CD14-positive monocyte (primary cell): ENCODE measurements around the gene NEK10. TPM values are rescaled to one million over a fixed set of nuclear protein-coding genes. Genes with fewer than 3 reads are reported as not detected.
A peak's percentile ranks its signal among the peaks of the same experiment; 100 is the strongest.

Experiments used
- DNase-seq, 3 donors: peaks; one replicate each; pipeline ENCODE4 v3.0.0-alpha.2; 2011 to 2022
- H2AFZ ChIP-seq: 2 replicates; pipeline ENCODE4 v1.6.0; 2012; ENCODE audit warnings: mild to moderate bottlenecking, low read depth, low read length, inconsistent platforms; ENCODE audit not compliant: insufficient read depth, poor library complexity, severe bottlenecking
- H3K27ac ChIP-seq, 2 donors: 1 replicate in 1 of 2; 2 replicates in 1 of 2; pipeline ENCODE4 v1.5.1; 2012 to 2013; ENCODE audit warnings: low read length in 2 of 2, control low read depth in 1 of 2, inconsistent platforms in 1 of 2, low read depth in 1 of 2, mild to moderate bottlenecking in 1 of 2
- H3K27me3 ChIP-seq, 2 donors: one replicate each; pipeline versions ENCODE4 v1.6.0 to v1.6.1; 2011 to 2013; ENCODE audit warnings: low read length in 2 of 2; ENCODE audit not compliant: control insufficient read depth in 2 of 2, insufficient read depth in 2 of 2
- H3K36me3 ChIP-seq, 2 donors: replicated peaks in 1 of 2; 1 replicate in 1 of 2; 2 replicates in 1 of 2; pipeline versions ENCODE4 v1.5.1 to v1.6.1; 2012 to 2013; ENCODE audit warnings: low read length in 2 of 2, control low read depth in 1 of 2, inconsistent platforms in 1 of 2, mild to moderate bottlenecking in 1 of 2; ENCODE audit not compliant: insufficient read depth in 2 of 2, control insufficient read depth in 1 of 2
- H3K4me1 ChIP-seq, 2 donors: 1 replicate in 1 of 2; 2 replicates in 1 of 2; pipeline versions ENCODE4 v1.5.1 to v1.6.1; 2012 to 2013; ENCODE audit warnings: low read length in 2 of 2, control low read depth in 1 of 2, inconsistent platforms in 1 of 2, mild to moderate bottlenecking in 1 of 2, moderate library complexity in 1 of 2; ENCODE audit not compliant: insufficient read depth in 2 of 2, control insufficient read depth in 1 of 2
- H3K4me2 ChIP-seq: replicated peaks from 2 replicates; pipeline ENCODE3; 2012; ENCODE audit warnings: low read length, moderate library complexity, mild to moderate bottlenecking; ENCODE audit not compliant: poor library complexity, severe bottlenecking; ENCODE audit errors: extremely low read depth
- H3K4me3 ChIP-seq, 3 experiments: fragments of 200-600 bp in 1 of 3; sonication (generic) in 1 of 3; replicated peaks in 1 of 3; 1 replicate in 2 of 3; 2 replicates in 1 of 3; pipeline ENCODE4 v1.5.1; 2011 to 2013; ENCODE audit warnings: low read length in 3 of 3, mild to moderate bottlenecking in 3 of 3, control low read depth in 2 of 3, low read depth in 2 of 3, inconsistent platforms in 1 of 3, moderate library complexity in 1 of 3
- H3K79me2 ChIP-seq: 2 replicates; pipeline ENCODE4 v1.6.0; 2012; ENCODE audit warnings: mild to moderate bottlenecking, control low read depth, inconsistent platforms, low read length, moderate library complexity; ENCODE audit not compliant: insufficient read depth
- H3K9ac ChIP-seq: 2 replicates; pipeline ENCODE4 v1.6.0; 2017; ENCODE audit warnings: low read length, mild to moderate bottlenecking; ENCODE audit not compliant: insufficient read depth, poor library complexity, severe bottlenecking
- H3K9me3 ChIP-seq, 2 donors: replicated peaks in 1 of 2; 1 replicate in 1 of 2; 2 replicates in 1 of 2; pipeline versions ENCODE4 v1.5.1 to v1.6.1; 2012 to 2013; ENCODE audit warnings: low read length in 2 of 2, control low read depth in 1 of 2; ENCODE audit not compliant: control insufficient read depth in 1 of 2, insufficient read depth in 1 of 2
- H4K20me1 ChIP-seq: 2 replicates; pipeline ENCODE4 v1.6.0; 2012; ENCODE audit warnings: mild to moderate bottlenecking, low read length, control low read depth, moderate library complexity; ENCODE audit not compliant: insufficient read depth
- H3K27ac Mint-ChIP-seq, 7 donors: one replicate each; pipeline ENCODE4 v1.8.0; 2020; ENCODE audit warnings: mild to moderate bottlenecking in 7 of 7, mixed read lengths in 7 of 7, moderate library complexity in 6 of 7, inconsistent platforms in 2 of 7
- H3K27me3 Mint-ChIP-seq, 3 donors: one replicate each; pipeline ENCODE4 v1.8.0; 2021 to 2022; ENCODE audit warnings: low read depth in 3 of 3, mild to moderate bottlenecking in 3 of 3, mixed read lengths in 3 of 3, moderate library complexity in 3 of 3, inconsistent platforms in 1 of 3
- H3K36me3 Mint-ChIP-seq, 2 donors: one replicate each; pipeline ENCODE4 v1.8.0; 2020; ENCODE audit warnings: mixed read lengths in 2 of 2, inconsistent platforms in 1 of 2, mild to moderate bottlenecking in 1 of 2
- H3K4me1 Mint-ChIP-seq: one replicate; pipeline ENCODE4 v1.8.0; 2020; ENCODE audit warnings: mild to moderate bottlenecking, mixed read lengths
- H3K4me3 Mint-ChIP-seq, 2 donors: one replicate each; pipeline ENCODE4 v1.8.0; 2020; ENCODE audit warnings: mild to moderate bottlenecking in 2 of 2, mixed read lengths in 2 of 2, moderate library complexity in 1 of 2
- H3K9me3 Mint-ChIP-seq, 7 donors: one replicate each; pipeline ENCODE4 v1.8.0; 2020 to 2022; ENCODE audit warnings: mixed read lengths in 7 of 7, mild to moderate bottlenecking in 6 of 7, moderate library complexity in 6 of 7, inconsistent platforms in 2 of 7
- CTCF ChIP-seq: fragments of 200-600 bp; IDR thresholded peaks from one replicate; pipeline ENCODE4 v1.8.0; 2022; ENCODE audit warnings: antibody characterized with exemption, mild to moderate bottlenecking
- WGBS: methylation state at CpG from one replicate; pipeline ENCODE4 v1.1.5; 2013; ENCODE audit warnings: missing lambda C conversion rate; ENCODE audit not compliant: insufficient coverage; 5-methylcytosine and 5-hydroxymethylcytosine counted together
- intact Hi-C, 2 donors: fragments of 100-400 bp; cut with micrococcal nuclease; formaldehyde crosslinking; loops; one replicate each; pipeline versions ENCODE4 v1.15.0 to v1.15.1; 2023
- polyA plus RNA-seq, 3 donors: library from polyadenylated mRNA; depleted of rRNA in 1 of 3; unstranded in 2 of 3; stranded (reverse) in 1 of 3; fragments of 300-500 nt in 2 of 3; fragments of >200 nt in 1 of 3; fragmentation: Illumina TruSeq in 2 of 3; gene quantifications; 1 replicate in 2 of 3; 2 replicates in 1 of 3; pipeline ENCODE4 v1.2.3, GENCODE V29; 2012 to 2021

Gene NEK10
- polyA plus RNA-seq, 3 donors = not detected

- no peak overlapping the region for H3K9ac ChIP-seq
- no peak overlapping the region for H2AFZ ChIP-seq
- Mint-ChIP-seq H3K9me3 (peaks cover 0 to 5% (median 3%) of the 10 kb centered on the region in 7 donors), H3K27ac (peak overlapping the region in 1 of 7 donors; percentile 67), H3K4me3 (no peak overlapping the region), H3K36me3 (no peaks in the 10 kb centered on the region), H3K4me1 (no peaks in the 10 kb centered on the region), H3K27me3 (peaks cover 7 to 24% (median 9%) of the 10 kb centered on the region in 3 donors)
- peaks cover 5 to 14% of the 10 kb centered on the region in 2 donors for H3K27me3 ChIP-seq
- 63% methylated on average over 1 of the region's 1 CpG for WGBS
- no peak overlapping the region for H3K27ac ChIP-seq
- H3K4me2 ChIP-seq = no peak overlapping the region
- TF ChIP-seq CTCF = no peak
- H3K36me3 ChIP-seq = no peaks in the 10 kb centered on the region
- H3K79me2 ChIP-seq = no peaks in the 10 kb centered on the region
- intact Hi-C loops = no loop called here
- H3K9me3 ChIP-seq = no peaks in the 10 kb centered on the region
- no peaks in the 10 kb centered on the region for H4K20me1 ChIP-seq
- no peaks in the 10 kb centered on the region for H3K4me1 ChIP-seq
- no peak for DNase-seq
- no peak overlapping the region for H3K4me3 ChIP-seq
Measured at GRCh38 chr3:27097182-27097581, 272.0 kb downstream of the NEK10 start.

GRCh38 chr3:27095553-27096222, 273.5 kb downstream of the NEK10 start:
- DNase-seq = no peak
- no peak overlapping the region for H2AFZ ChIP-seq
- no peak overlapping the region for H3K4me2 ChIP-seq
- Mint-ChIP-seq H3K27ac (no peak overlapping the region), H3K4me3 (no peak overlapping the region), H3K27me3 (peaks cover 4 to 21% (median 9%) of the 10 kb centered on the region in 3 donors), H3K4me1 (peaks cover 2% of the 10 kb centered on the region), H3K36me3 (no peaks in the 10 kb centered on the region), H3K9me3 (peaks cover 0 to 7% (median 3%) of the 10 kb centered on the region in 7 donors)
- no peak overlapping the region for H3K4me3 ChIP-seq
- peaks cover 6 to 14% of the 10 kb centered on the region in 2 donors for H3K27me3 ChIP-seq
- no peaks in the 10 kb centered on the region for H3K9me3 ChIP-seq
- H4K20me1 ChIP-seq = no peaks in the 10 kb centered on the region
- no peak for TF ChIP-seq CTCF
- intact Hi-C loops = no loop called here
- H3K79me2 ChIP-seq = no peaks in the 10 kb centered on the region
- H3K9ac ChIP-seq = no peak overlapping the region
- H3K27ac ChIP-seq = no peak overlapping the region
- no CpG with 5 or more reads among the region's 2 CpGs for WGBS
- no peaks in the 10 kb centered on the region for H3K4me1 ChIP-seq
- H3K36me3 ChIP-seq = no peaks in the 10 kb centered on the region
